Cardiac fibroblast (primary cell): ENCODE data around the gene PPP2R2B.

ENCODE experiments used
- DNase-seq, 2 donors: peaks; one replicate each; pipeline versions ENCODE4 v3.0.0 to v3.0.0-alpha.2; 2010; ENCODE audit warnings: low read depth in 2 of 2
- H3K4me3 ChIP-seq, 2 donors: replicated peaks in 1 of 2; 1 replicate in 1 of 2; 2 replicates in 1 of 2; pipeline ENCODE4 v1.5.1; 2011; ENCODE audit warnings: low read depth in 2 of 2, low read length in 2 of 2, mild to moderate bottlenecking in 2 of 2, moderate library complexity in 1 of 2
- TF ChIP-seq, protein P1 (sequence below): IDR thresholded peaks from one replicate; pipeline ENCODE4 v1.5.1; 2011; ENCODE audit warnings: low read depth, mild to moderate bottlenecking, low read length, inconsistent platforms

PPP2R2B gene

GRCh38 chr5:146726891-146727290 lies 151.7 kb downstream of the PPP2R2B start:
- H3K4me3 ChIP-seq = no peak overlapping the region
- TF ChIP-seq, protein P1, sequence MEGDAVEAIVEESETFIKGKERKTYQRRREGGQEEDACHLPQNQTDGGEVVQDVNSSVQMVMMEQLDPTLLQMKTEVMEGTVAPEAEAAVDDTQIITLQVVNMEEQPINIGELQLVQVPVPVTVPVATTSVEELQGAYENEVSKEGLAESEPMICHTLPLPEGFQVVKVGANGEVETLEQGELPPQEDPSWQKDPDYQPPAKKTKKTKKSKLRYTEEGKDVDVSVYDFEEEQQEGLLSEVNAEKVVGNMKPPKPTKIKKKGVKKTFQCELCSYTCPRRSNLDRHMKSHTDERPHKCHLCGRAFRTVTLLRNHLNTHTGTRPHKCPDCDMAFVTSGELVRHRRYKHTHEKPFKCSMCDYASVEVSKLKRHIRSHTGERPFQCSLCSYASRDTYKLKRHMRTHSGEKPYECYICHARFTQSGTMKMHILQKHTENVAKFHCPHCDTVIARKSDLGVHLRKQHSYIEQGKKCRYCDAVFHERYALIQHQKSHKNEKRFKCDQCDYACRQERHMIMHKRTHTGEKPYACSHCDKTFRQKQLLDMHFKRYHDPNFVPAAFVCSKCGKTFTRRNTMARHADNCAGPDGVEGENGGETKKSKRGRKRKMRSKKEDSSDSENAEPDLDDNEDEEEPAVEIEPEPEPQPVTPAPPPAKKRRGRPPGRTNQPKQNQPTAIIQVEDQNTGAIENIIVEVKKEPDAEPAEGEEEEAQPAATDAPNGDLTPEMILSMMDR = no peak
- no peak for DNase-seq

DNA sequence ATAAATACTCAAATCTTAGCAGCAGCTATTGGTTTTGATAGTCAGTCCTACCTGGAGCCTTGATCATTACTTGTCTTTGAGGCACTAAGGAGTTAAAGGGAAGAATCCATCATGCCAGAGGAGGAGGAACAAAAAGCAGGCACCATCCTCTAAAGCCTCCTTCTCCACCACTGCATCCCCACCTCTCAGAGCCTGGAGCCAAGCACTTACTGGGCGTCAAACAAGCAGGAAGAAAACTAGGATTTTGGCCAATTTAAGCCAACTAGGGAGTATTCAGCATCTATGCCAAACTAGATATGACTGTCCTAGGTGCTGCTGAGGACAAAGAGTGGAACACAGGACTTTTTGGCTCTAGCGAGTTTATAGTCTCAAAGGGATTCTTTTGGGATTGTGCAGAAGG lies 152.5 kb downstream of the PPP2R2B start:
- no peak overlapping the region for H3K4me3 ChIP-seq
- TF ChIP-seq, protein P1 = no peak
- peak in 1 of 2 donors; percentile 34 for DNase-seq

GRCh38 chr5:146725025-146725424 lies 153.5 kb downstream of the PPP2R2B start:
- TF ChIP-seq, protein P1 = no peak
- no peak overlapping the region for H3K4me3 ChIP-seq
- peak in 1 of 2 donors; percentile 31 for DNase-seq

DNA sequence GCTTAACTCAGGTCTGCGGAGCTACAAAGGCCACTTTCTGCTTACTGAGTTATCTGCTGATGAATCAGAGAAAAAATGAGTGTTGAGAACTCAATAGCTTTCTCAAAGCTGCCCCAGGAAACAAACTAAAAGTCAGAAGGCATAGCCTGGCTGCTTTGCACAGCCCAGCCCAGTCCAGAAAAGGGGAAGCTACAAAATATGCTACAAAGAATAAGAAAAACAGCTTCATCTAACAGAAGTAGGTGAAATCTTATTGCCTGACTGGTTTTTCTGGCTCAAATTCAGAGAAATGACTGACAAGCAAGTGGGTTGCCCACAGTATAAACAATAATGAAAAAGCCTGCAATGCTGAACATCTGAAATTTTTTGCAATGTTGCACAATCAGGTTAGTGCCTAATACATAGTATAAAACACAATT lies 156.2 kb downstream of the PPP2R2B start:
- TF ChIP-seq, protein P1 = no peak
- H3K4me3 ChIP-seq = no peak overlapping the region
- DNase-seq = peak in 1 of 2 donors; percentile 62

- no peak overlapping the region for H3K4me3 ChIP-seq
- TF ChIP-seq, protein P1 = no peak
- no peak for DNase-seq
Observed at GRCh38 chr5:146721073-146721815, 157.3 kb downstream of the PPP2R2B start.

DNA sequence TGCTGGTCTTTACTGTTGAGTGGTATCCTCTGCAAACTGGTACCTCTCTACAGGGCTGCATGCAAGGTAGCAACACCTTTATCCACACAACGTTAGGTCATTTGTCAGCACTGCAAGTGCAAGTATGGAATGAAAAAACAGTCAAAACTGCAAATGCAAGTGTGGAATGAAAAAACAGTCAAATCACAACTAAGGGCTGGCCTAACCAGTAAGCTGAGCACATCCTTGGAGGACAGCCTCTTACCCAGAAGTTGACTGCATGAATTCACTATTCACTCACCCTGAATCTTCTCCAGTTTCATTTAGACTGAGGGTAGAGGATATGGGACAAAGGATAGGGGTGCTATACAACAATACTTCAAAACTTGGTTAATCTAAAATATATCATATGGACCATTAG lies 158.4 kb downstream of the PPP2R2B start:
- DNase-seq = no peak
- TF ChIP-seq, protein P1 = no peak
- H3K4me3 ChIP-seq = no peak overlapping the region

GRCh38 chr5:146719179-146719578 lies 159.4 kb downstream of the PPP2R2B start:
- H3K4me3 ChIP-seq = no peak overlapping the region
- DNase-seq = no peak
- TF ChIP-seq, protein P1 = no peak
